Lower leg skin (tissue), 3 donors: Measurements from ENCODE around the gene RPTOR.

Source experiments
- CTCF ChIP-seq, 3 donors: fragments of 450-650 bp; IDR thresholded peaks; one replicate each; pipeline ENCODE4 v1.5.1; 2016; ENCODE audit warnings: antibody characterized with exemption in 3 of 3, mild to moderate bottlenecking in 3 of 3, moderate library complexity in 2 of 3
- POLR2A ChIP-seq, 2 donors: fragments of 450-650 bp; IDR thresholded peaks; one replicate each; pipeline ENCODE4 v1.6.1; 2016 to 2017; ENCODE audit warnings: antibody characterized with exemption in 2 of 2, mild to moderate bottlenecking in 1 of 2, moderate library complexity in 1 of 2

DNA sequence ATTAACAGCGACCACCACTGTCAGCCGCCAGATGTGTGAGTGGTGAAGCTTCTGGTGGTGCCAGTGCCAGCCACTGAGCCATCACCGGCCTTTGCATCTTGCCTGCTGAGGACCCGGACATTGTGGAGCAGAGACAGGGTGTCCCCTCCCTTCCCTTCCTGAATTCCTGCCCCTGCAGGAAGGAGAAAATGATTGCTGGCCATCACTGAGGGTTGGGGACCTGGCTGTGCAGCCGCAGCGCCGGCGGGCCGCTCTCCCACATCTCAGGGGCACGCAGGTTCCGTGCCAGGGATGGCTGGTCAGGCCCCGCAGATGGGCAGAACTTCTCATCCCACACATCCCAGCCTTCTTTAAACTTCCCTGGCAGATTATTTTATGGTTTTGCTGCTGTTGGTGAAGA is 56.5 kb downstream of the RPTOR start:
- no peak for TF ChIP-seq CTCF (IDR thresholded peaks at IDR 0.05)
- TF ChIP-seq POLR2A (IDR thresholded peaks at IDR 0.05) = no peak
